ENCODE data around the gene SPATA6.

The SPATA6 gene

DNA sequence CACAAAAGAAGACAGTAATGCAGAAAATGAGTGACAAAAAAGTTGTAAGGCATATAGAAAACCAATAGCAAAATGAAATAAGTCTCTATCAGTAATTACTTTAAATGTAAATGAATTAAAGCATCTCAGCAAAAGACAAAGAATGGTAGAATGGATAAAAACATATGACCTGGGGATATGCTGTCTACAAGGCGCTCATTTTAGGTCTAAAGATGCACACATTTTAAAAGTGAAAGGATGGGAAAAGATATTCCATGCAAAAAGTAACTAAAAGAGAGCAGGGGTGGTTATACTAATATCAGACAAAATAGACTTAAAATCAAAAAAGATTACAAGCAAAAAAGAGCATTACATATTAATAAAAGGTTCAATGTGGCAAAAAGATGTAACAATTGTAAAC lies 41.2 kb downstream of the SPATA6 start:
- TF ChIP-seq, protein P1, sequence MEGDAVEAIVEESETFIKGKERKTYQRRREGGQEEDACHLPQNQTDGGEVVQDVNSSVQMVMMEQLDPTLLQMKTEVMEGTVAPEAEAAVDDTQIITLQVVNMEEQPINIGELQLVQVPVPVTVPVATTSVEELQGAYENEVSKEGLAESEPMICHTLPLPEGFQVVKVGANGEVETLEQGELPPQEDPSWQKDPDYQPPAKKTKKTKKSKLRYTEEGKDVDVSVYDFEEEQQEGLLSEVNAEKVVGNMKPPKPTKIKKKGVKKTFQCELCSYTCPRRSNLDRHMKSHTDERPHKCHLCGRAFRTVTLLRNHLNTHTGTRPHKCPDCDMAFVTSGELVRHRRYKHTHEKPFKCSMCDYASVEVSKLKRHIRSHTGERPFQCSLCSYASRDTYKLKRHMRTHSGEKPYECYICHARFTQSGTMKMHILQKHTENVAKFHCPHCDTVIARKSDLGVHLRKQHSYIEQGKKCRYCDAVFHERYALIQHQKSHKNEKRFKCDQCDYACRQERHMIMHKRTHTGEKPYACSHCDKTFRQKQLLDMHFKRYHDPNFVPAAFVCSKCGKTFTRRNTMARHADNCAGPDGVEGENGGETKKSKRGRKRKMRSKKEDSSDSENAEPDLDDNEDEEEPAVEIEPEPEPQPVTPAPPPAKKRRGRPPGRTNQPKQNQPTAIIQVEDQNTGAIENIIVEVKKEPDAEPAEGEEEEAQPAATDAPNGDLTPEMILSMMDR (IDR thresholded peaks at IDR 0.05; ENCODE audit: control insufficient read depth, insufficient read depth, low read depth, low read length, missing control alignments): no peak
- H3K4me3 ChIP-seq (ENCODE audit: control insufficient read depth, low read depth, low read length): no peak overlapping the region
- DNase-seq (ENCODE audit: low read depth): no peak

DNA sequence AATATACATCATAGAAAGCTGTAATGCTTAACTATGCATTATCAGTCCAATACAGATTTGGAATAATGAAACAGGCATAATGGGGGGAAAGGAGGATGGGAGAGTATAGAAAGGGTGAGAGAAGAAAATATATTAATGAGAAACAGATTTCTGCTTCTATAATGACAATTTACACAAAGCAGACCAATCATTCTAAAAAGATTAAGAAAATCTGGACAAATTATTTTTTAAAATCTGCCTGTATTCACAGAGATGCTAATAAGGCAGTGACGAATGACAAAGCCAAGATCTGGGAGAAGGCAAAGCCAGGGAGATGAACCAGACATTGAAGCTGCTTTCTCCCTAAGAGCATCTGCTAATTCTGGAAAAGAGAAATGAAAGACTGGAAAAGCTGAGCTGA lies 50.0 kb downstream of the SPATA6 start:
- TF ChIP-seq, protein P1 (IDR thresholded peaks at IDR 0.05; ENCODE audit: control insufficient read depth, insufficient read depth, low read depth, low read length, missing control alignments): no peak

DNA sequence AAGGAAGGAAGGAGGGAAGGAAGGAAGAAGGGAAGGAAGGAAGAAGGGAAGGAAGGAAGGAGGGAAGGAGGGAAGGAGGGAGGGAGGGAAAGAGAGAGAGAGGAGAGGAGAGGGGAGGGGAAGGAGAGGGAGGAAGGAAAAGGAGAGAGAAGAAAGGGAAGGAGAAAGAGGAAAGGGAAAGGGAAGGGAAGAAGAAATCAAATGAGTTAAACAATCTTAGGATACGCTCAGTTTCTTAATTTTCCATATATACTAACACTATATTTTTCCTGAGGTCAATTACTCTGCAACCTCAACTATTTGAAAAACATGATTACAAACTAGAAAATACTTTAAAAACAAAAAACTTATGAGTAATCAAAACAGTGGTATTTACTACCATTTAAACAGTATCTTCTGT lies 53.3 kb downstream of the SPATA6 start:
- TF ChIP-seq, protein P1 (IDR thresholded peaks at IDR 0.05; ENCODE audit: control insufficient read depth, insufficient read depth, low read depth, low read length, missing control alignments): no peak
- no peak for DNase-seq (ENCODE audit: low read depth)
- H3K4me3 ChIP-seq (ENCODE audit: control insufficient read depth, low read depth, low read length): no peak overlapping the region

More for the DNA sequence above, 50.0 kb downstream of the SPATA6 start:
- no peak overlapping the region for H3K4me3 ChIP-seq (ENCODE audit: control insufficient read depth, low read depth, low read length)
- DNase-seq (ENCODE audit: low read depth): no peak

DNA sequence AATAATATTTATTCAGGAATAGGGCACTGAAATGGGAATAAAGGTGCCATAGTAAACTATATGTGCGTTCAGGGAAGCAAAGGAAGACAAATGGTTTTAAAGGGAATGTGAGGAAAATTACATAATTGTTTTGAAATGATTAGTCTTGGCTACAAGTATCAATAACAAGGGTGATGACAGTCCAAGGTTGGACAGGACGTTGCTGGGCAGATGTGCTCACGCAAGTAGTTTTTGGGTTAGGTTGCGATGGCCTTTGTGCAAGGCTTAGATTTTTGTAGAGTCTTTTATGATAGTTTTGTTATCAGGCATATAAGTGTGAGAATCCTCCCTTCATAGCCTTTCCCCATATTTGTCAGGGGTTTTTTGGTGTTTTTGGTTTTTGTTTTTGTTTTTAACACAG lies 57.0 kb downstream of the SPATA6 start:
- DNase-seq (ENCODE audit: low read depth): no peak
- H3K4me3 ChIP-seq (ENCODE audit: control insufficient read depth, low read depth, low read length): no peak overlapping the region
- TF ChIP-seq, protein P1 (IDR thresholded peaks at IDR 0.05; ENCODE audit: control insufficient read depth, insufficient read depth, low read depth, low read length, missing control alignments): no peak

DNA sequence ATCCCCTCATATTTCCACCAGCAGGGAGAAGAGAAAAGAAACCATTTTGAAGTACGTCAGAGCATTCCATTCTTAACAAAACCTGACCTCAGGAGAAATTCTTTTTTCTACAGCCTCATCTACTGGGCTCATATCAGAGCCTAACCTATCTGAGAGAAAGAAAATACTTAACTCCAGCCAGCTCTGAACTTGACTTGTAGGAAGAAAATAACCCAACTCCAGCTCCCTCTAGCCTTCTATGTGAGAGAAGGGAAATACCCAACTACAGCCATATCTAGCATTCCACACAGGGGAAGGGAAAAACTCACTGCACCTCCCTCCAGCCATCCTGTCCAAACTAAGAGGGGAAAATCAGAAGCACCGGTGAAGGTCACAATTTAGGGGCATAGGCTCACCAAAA lies 57.7 kb downstream of the SPATA6 start:
- no peak for DNase-seq (ENCODE audit: low read depth)
- TF ChIP-seq, protein P1 (IDR thresholded peaks at IDR 0.05; ENCODE audit: control insufficient read depth, insufficient read depth, low read depth, low read length, missing control alignments): no peak

DNA sequence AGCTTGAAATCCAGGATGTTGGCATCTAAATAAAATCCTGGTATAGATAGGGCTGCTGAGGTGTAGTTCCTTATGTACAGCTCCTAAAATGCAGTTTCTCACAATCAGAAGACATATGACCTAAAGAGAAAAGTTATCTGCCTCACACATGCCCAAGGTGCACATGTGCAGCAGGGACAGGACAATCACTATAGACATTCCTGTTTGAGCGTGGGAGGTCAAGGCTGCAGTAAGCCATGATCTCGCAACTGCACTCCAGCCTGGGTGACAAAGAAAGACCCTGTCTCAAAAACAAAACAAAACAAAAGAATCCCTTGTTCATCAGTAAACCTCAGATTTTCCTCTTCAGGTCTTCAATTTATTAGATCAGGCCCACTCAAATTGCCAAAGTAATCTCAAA lies 66.1 kb downstream of the SPATA6 start:
- TF ChIP-seq, protein P1 (IDR thresholded peaks at IDR 0.05; ENCODE audit: control insufficient read depth, insufficient read depth, low read depth, low read length, missing control alignments): no peak
- no peak overlapping the region for H3K4me3 ChIP-seq (ENCODE audit: control insufficient read depth, low read depth, low read length)

More for the DNA sequence above, 57.7 kb downstream of the SPATA6 start:
- no peak overlapping the region for H3K4me3 ChIP-seq (ENCODE audit: control insufficient read depth, low read depth, low read length)

DNA sequence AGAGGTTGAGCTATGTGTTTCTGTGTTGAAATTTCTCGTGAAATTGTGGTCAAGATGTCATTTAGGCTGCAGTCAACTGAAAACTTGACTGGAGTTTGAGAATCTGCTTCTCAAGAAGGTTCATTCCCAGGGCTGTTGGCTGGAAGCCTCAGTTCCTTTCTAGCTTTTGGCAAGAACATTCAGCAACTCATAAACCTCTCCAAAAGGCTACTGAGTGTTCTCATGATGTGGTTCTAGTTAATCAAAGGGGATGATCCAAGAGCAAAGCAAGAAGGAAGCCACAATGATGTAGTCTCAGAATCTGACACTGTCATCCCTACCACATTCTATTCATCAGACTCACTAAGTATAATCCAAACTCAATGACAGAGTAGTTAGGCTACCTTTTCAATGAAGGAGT lies 66.6 kb downstream of the SPATA6 start:
- no peak overlapping the region for H3K4me3 ChIP-seq (ENCODE audit: control insufficient read depth, low read depth, low read length)
- DNase-seq (ENCODE audit: low read depth): peak; percentile 4
- TF ChIP-seq, protein P1 (IDR thresholded peaks at IDR 0.05; ENCODE audit: control insufficient read depth, insufficient read depth, low read depth, low read length, missing control alignments): no peak

More for the DNA sequence above, 66.1 kb downstream of the SPATA6 start:
- no peak for DNase-seq (ENCODE audit: low read depth)
